Endometrial microvascular endothelial cells (primary cell): ENCODE data around the gene SOX11. TPM values are rescaled to one million over a fixed set of nuclear protein-coding genes. Genes with fewer than 3 reads are reported as not detected.

Experiments
- in situ Hi-C: cut with HindIII; loops from 2 replicates; pipeline ENCODE4 v1.10.0; 2017; ENCODE audit warnings: low sequenced_read_pairs, low pct_unique_long_range_greater_than_20kb; ENCODE audit errors: inconsistent ontology term
- total RNA-seq: library from RNA; depleted of rRNA; stranded (reverse); fragments of >200 nt; gene quantifications from one replicate; pipeline ENCODE4 v1.2.3, GENCODE V29; 2015; ENCODE audit errors: inconsistent ontology term

The SOX11 gene
- total RNA-seq, 1 donor from 2014 or later = not detected

GRCh38 chr2:5690286-5690685, 1.9 kb upstream of the SOX11 start:
- in situ Hi-C loops = no loop called here

- in situ Hi-C loops = no loop called here
Measured at GRCh38 chr2:5690718-5691220, 1.4 kb upstream of the SOX11 start.

- in situ Hi-C loops = no loop called here
Measured at GRCh38 chr2:5691221-5691984, 781 bp upstream of the SOX11 start.

GRCh38 chr2:5692561-5693286, 540 bp downstream of the SOX11 start:
- in situ Hi-C loops = no loop called here

DNA sequence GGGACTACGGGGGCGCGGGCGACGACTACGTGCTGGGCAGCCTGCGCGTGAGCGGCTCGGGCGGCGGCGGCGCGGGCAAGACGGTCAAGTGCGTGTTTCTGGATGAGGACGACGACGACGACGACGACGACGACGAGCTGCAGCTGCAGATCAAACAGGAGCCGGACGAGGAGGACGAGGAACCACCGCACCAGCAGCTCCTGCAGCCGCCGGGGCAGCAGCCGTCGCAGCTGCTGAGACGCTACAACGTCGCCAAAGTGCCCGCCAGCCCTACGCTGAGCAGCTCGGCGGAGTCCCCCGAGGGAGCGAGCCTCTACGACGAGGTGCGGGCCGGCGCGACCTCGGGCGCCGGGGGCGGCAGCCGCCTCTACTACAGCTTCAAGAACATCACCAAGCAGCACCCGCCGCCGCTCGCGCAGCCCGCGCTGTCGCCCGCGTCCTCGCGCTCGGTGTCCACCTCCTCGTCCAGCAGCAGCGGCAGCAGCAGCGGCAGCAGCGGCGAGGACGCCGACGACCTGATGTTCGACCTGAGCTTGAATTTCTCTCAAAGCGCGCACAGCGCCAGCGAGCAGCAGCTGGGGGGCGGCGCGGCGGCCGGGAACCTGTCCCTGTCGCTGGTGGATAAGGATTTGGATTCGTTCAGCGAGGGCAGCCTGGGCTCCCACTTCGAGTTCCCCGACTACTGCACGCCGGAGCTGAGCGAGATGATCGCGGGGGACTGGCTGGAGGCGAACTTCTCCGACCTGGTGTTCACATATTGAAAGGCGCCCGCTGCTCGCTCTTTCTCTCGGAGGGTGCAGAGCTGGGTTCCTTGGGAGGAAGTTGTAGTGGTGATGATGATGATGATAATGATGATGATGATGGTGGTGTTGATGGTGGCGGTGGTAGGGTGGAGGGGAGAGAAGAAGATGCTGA, 1.4 kb downstream of the SOX11 start:
- in situ Hi-C loops = no loop called here

DNA sequence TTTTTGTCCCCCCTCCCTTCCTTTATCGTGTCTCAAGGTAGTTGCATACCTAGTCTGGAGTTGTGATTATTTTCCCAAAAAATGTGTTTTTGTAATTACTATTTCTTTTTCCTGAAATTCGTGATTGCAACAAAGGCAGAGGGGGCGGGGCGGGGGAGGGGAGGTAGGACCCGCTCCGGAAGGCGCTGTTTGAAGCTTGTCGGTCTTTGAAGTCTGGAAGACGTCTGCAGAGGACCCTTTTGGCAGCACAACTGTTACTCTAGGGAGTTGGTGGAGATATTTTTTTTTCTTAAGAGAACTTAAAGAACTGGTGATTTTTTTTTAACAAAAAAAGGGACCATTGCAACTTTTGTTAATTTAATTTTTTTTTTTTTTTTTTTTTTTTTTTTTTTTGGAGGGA, 2.1 kb downstream of the SOX11 start:
- in situ Hi-C loops = no loop called here

DNA sequence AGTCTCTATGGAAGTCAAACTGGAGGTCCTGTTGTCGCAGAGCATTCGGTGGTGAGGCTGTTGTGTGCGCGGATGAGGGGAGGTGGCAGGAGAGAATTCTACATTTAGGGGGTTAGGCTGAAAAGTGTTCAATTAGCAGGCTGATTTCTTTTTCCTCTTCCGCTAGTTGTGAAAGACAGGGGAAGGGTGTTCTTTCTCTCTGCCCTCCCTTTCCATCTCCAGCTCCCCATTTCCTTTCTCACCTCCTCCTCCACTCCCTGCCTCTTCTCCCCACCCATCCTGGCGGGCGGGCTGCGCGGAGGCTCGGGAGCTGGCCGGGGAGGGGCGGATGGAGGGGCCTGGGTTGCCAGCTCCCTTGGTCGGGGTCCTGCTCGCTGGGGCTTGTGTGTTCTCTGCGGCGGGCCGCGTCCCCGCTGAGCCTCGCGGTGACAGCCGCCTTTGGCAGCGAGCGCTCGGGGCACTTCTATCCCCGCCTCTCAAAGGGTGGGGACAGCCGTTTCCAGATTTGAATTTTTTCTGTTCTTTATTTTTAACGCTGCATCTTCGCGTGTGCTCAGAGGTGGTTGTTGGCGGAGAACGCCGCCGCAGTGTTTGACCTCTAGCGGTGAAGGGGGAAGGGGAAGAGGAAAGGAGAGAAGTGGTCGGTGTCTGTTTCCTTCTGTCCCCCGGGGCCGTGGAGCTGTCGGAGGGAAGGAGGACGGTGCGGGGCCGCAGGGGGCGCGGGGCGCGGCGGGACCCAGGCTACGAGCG, 3.6 kb downstream of the SOX11 start:
- in situ Hi-C loops = no loop called here

- in situ Hi-C loops = no loop called here
Measured at GRCh38 chr2:5696404-5696944, 4.3 kb downstream of the SOX11 start.

DNA sequence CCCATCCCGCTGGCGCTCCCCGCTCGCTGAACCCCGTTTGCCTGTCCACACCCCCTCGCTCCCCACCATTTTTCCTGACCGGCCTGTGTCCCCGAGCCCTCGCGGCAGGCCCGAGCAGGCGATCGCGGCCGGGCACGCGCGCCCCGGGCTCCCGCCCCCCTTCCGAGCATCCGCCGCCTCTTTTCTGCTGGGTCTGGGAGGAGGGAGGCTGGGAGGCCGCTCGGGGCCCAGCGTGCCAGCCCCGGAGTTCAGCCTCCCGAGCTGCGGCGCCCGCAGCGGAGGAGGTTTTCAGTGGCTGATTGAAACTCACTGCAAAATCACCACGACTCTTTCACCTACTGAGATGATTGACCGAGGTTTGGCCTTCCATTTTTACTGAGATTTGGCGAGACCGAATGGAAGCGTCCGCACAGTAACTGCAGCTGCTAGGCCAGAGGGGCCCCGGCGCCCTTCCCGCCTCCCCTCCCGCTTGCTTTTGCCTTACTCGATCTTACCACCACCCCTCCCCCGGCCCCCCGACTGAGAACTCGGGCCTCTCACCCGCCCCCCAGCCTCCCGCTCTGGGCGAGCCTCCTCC, 4.8 kb downstream of the SOX11 start:
- in situ Hi-C loops = no loop called here

GRCh38 chr2:5697562-5697961, 5.4 kb downstream of the SOX11 start:
- in situ Hi-C loops = no loop called here

GRCh38 chr2:5698134-5698533, 6.0 kb downstream of the SOX11 start:
- in situ Hi-C loops = no loop called here

GRCh38 chr2:5699963-5700362, 7.8 kb downstream of the SOX11 start:
- in situ Hi-C loops = no loop called here

DNA sequence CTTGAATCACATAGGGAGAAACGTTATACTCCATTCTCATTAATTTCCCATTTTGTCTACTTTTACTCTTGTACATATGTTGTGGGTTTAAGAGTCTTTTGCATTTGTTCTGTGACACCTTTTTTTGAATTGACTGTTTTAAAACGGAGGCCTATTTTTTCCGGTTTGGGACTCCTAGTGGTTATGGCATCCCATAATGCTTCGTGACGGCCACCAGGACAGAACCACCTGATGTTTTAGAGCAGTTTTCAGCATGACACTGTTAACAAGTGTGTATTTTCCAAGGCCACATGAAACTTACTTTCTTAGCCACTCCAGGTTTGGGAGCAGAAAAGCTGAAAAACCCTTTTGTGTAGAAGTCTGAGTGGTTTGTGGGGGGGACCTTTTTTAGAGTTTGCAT, 8.4 kb downstream of the SOX11 start:
- in situ Hi-C loops = no loop called here

DNA sequence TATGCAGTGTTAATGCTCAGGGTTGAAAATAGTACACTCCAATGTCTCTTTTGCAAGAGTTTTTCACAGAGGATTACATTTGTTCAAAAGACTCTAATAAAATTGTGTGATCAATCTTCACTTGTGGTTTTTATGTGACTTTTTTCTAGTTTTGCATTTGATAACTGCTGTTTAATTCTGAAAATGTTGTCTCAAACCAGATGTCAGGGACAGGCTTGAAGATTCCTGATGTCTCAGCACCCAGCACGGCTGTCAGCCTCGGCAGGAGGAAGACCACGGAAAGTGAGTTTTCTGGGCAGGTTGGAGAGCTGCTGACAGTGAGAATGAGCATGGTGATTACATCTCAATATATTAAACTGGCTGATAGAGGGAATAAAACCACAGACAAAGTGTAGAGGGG, 9.1 kb downstream of the SOX11 start:
- in situ Hi-C loops = no loop called here

DNA sequence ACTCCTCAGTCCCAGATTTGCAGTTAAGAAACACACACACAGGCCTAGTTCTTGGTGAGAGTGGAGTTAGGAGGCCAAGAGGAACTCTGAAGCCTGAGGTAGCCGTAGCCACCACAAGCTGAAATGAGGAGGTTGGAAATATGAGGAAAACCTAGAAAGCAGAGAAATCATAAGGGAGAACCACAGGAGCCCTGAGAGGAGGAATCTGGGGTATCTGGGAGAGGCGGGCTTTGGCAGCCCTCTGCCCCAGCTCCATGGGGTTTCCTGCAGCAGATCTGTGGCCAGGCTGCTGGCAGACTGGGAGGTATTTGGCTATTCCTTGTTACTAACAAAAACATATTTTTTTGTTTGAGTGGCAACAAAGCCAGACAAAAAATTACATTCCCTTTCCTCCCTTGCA, 11.0 kb downstream of the SOX11 start:
- in situ Hi-C loops = no loop called here

DNA sequence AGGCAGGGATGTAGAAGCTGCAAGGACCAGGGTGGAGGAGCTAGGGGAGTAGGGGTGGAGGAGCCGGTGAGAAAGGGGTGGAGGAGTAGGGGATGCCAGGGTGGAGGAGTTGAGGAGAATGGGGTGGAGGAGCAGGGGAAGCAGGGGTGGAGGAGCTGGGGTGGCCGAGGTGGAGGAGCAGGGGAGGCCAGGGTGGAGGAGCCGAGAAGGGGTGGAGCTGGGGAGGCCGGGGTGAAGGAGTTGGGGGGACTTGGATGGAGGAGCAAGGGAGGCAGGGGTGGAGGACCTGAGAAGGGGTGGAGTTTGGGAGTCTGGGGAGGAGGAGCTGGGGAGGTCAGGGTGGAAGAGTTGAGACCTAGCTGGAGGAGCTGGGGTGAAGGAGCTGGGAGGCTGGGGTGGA, 13.3 kb downstream of the SOX11 start:
- in situ Hi-C loops = no loop called here

- in situ Hi-C loops = no loop called here
Measured at GRCh38 chr2:5706717-5707455, 14.7 kb downstream of the SOX11 start.
